Measurements from ENCODE around the gene CELSR1. TPM values are rescaled to one million over a fixed set of nuclear protein-coding genes. Genes with fewer than 3 reads are reported as not detected.

Gene CELSR1
- total RNA-seq, 1 donor, result 1.1 TPM

DNA sequence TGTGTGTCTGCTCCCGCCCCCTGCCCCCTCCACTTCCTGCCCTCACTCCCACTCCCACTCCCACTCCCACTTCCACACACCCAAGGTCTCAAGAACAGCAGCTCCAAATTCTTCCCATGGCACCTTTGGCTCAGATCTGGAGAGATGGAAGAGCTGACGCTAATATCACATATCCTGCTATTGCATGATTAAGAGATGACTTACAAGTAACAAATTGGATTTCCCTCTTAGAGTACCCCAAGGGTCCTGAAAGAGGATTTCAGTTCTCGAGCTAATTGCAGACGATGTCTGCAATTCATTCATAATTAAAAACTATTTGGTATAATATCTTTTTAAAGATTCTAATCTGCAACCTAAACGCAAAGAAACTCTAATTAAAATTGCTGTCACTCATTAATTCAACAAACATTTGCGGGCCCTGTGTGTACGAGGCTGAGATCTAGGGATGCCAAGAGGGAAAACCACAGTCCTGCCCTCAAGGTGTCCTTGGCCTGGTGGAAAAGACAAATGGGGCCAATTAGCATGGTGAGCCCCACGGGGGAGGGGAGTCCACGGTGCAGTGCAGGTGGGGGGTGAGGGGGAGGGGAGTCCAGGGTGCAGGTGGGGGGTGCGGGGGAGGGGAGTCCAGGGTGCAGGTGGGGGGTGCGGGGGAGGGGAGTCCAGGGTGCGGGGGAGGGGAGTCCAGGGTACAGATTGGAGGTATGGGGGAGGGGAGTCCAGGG, 50.3 kb downstream of the CELSR1 start:
- TF ChIP-seq, protein P1, sequence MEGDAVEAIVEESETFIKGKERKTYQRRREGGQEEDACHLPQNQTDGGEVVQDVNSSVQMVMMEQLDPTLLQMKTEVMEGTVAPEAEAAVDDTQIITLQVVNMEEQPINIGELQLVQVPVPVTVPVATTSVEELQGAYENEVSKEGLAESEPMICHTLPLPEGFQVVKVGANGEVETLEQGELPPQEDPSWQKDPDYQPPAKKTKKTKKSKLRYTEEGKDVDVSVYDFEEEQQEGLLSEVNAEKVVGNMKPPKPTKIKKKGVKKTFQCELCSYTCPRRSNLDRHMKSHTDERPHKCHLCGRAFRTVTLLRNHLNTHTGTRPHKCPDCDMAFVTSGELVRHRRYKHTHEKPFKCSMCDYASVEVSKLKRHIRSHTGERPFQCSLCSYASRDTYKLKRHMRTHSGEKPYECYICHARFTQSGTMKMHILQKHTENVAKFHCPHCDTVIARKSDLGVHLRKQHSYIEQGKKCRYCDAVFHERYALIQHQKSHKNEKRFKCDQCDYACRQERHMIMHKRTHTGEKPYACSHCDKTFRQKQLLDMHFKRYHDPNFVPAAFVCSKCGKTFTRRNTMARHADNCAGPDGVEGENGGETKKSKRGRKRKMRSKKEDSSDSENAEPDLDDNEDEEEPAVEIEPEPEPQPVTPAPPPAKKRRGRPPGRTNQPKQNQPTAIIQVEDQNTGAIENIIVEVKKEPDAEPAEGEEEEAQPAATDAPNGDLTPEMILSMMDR (IDR thresholded peaks at IDR 0.05; ENCODE audit: insufficient read depth, low read length), result no peak
- no peak overlapping the region for H3K4me3 ChIP-seq (ENCODE audit: low read depth, low read length)
- no peak for DNase-seq (ENCODE audit: low read depth)

DNA sequence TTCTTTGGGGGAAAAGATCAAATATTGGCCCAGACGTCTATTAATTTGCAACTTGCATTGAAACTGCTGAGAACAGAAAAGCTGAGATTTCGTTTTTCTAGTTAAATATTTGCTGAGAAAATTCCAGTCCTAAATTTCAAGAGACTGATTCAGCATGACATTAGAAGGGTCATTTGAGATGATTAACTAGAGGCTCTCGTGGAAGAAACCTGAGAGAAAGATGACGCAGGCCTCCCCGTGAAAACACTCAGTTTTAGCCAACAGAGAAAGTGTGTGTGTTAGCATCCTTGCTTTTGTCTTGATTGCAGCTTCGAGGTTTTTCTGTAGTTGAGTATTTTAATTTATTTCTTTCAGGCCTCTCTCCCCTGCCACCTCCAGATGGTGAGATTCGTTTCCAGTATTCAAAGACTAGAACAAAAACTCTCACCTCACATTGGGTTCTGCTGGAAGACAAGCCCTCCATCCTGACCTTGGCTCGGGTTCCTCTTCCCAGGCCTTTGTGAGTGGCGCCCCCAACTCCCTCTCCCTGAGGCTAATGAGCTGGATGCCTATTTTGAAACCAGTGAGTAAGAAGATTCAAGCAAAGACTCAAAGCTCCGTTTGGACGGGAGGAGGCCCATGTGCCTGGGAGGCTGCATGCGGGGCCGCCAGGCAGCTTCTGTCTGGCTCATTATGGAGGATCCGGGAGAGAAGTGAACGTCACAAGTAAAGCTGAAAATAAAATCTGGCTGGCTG, 52.4 kb downstream of the CELSR1 start:
- peak; percentile 42 for DNase-seq (ENCODE audit: low read depth)
- TF ChIP-seq, protein P1 (IDR thresholded peaks at IDR 0.05; ENCODE audit: insufficient read depth, low read length), result no peak
- no peak overlapping the region for H3K4me3 ChIP-seq (ENCODE audit: low read depth, low read length)

DNA sequence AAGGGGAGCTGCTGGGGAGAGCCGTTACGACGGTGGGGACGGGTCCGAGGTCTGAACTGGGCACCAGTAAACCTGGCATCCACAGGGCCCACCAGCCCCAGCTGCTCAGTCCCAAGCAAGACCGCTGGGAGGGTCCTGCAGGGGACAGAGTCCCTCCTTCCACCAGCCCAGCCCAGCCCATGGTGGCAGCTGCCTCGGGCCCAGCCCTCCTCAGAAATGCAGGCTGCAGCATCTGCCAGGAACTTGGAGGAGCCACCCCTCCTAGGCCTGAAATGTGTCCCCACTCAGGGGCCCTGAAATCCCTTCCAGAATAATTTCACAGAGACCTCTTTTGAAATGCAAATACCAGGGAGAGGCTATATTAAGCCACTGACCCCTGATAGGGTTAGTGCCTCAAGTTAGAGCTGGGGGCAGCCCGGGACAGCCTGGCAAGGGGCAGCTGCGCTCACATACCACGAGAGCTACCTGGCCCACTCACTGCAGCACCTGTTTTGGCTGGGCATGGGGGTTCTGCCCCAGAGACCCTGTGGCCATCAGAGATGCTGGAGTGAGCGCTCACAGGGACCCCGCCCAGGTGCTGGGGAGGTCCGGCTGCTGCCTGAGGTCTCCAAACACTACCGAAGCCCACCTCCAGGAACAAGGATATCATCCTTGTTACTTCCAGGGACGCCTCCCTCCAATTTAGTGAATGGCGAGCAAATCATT, 53.1 kb downstream of the CELSR1 start:
- H3K4me3 ChIP-seq (ENCODE audit: low read depth, low read length), result no peak overlapping the region
- DNase-seq (ENCODE audit: low read depth), result no peak
- TF ChIP-seq, protein P1 (IDR thresholded peaks at IDR 0.05; ENCODE audit: insufficient read depth, low read length), result no peak

DNA sequence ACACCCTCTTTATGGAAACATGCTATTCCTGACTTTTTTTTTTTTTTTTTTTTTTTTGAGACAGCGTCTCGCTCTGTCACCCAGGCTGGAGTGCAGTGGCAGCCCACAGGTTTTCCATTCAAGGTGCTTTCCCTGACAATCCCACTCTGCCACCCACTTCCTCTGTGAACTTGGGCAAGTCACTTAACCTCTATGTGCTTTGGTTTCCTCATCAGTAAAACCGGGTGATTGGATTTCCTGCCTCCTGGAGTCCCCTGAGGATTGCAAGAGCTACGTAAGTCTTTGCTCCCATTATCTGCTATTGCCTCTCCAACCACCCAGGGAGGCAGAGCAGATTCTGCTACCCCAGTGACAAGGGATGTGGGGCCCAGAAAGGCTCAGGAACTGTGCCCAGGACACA, 54.1 kb downstream of the CELSR1 start:
- no peak overlapping the region for H3K4me3 ChIP-seq (ENCODE audit: low read depth, low read length)
- TF ChIP-seq, protein P1 (IDR thresholded peaks at IDR 0.05; ENCODE audit: insufficient read depth, low read length), result no peak
- DNase-seq (ENCODE audit: low read depth), result no peak

DNA sequence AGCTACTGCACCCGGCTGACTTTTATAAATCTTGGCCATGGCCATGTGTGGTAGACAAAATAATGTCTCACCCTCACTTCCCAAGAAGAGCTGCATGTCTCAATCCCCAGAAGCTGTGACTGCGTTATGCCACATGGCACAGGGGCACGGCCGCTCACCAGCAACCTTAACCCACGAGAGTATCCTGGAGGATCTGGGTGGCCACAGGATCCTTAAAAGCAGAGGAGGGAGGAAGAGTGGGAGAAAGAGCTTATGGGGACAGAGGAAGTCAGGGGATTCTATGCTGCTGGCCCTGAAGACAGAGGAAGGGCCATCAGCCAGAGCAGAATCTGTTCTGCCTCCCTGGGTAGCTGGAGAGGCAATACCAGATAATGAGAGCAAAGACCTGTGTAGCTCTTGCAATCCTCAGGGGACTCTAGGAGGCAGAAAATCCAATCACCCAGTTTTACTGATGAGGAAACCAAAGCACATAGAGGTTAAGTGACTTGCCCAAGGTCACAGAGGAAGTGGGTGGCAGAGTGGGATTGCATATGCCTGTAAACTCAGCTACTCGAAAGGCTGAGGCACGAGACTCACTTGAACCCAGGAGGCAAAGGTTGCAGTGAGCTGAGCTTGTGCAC, 55.3 kb downstream of the CELSR1 start:
- DNase-seq (ENCODE audit: low read depth), result no peak

DNA sequence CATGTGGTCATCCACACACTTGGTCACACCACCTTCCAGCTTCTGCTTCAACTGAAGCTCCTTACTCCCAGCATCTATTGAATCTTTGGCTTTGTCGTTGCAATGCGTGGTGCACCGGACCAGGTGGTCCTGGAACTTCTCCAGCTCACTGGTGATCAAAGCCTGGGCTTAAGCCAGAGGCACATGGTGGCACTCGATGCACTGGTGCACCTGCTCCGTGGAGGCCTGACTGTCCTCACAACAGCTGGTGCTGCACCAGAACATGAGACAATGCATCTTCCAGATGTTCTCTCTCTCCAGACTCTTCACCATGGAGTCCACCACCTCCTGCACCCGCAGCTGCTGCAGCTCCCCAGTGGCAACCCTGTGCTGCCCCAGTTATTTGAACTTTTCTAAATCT, 56.0 kb downstream of the CELSR1 start:
- DNase-seq (ENCODE audit: low read depth), result no peak
- TF ChIP-seq, protein P1 (IDR thresholded peaks at IDR 0.05; ENCODE audit: insufficient read depth, low read length), result no peak
- H3K4me3 ChIP-seq (ENCODE audit: low read depth, low read length), result no peak overlapping the region

More for the DNA sequence above, 55.3 kb downstream of the CELSR1 start:
- TF ChIP-seq, protein P1 (IDR thresholded peaks at IDR 0.05; ENCODE audit: insufficient read depth, low read length), result no peak
- no peak overlapping the region for H3K4me3 ChIP-seq (ENCODE audit: low read depth, low read length)
